PC-9 (cell line): ENCODE results near the gene SLCO2B1.

Experiments used
- CTCF ChIP-seq: fragments of 200-600 bp; sonication (generic); conservative IDR thresholded peaks from 2 replicates; pipeline ENCODE4 v1.6.1; 2017; ENCODE audit warnings: mixed run types, antibody characterized with exemption, mild to moderate bottlenecking, moderate library complexity
- EZH2 ChIP-seq: fragments of 200-600 bp; sonication (generic); IDR thresholded peaks from 2 replicates; pipeline ENCODE4 v1.8.0; 2017; ENCODE audit warnings: antibody characterized with exemption, low read depth

- TF ChIP-seq CTCF, result no peak
- no peak for TF ChIP-seq EZH2
Measured at GRCh38 chr11:75246006-75246670, 95.2 kb downstream of the SLCO2B1 start.
